HG03175 (cell line): Measurements from ENCODE around the gene YKT6.
"Not testable (repeated sequence)": the region's sequence is repeated elsewhere in the genome, so short reads cannot be mapped to it uniquely, and the experiment has no call there.

Experiments used
- ATAC-seq: cut with Tn5 transposase; IDR thresholded peaks from one replicate; pipeline ENCODE4 v1.9.1; 2021; ENCODE audit warnings: mild to moderate bottlenecking, moderate library complexity; ENCODE audit not compliant: unreplicated experiment

Gene YKT6

GRCh38 chr7:44172352-44172751 lies 28.4 kb upstream of the YKT6 start:
- ATAC-seq, result no peak

- no peak for ATAC-seq
Measured at GRCh38 chr7:44172803-44173424, 27.9 kb upstream of the YKT6 start.

GRCh38 chr7:44173911-44174693 lies 26.7 kb upstream of the YKT6 start:
- no peak for ATAC-seq

- not testable (repeated sequence) for ATAC-seq
Measured at GRCh38 chr7:44174694-44174948, 26.2 kb upstream of the YKT6 start.

- ATAC-seq, result no peak
Measured at GRCh38 chr7:44175730-44176129, 25.0 kb upstream of the YKT6 start.

GRCh38 chr7:44176486-44176885 lies 24.3 kb upstream of the YKT6 start:
- no peak for ATAC-seq

GRCh38 chr7:44177570-44178131 lies 23.1 kb upstream of the YKT6 start:
- no peak for ATAC-seq

GRCh38 chr7:44180631-44181030 lies 20.1 kb upstream of the YKT6 start:
- ATAC-seq, result no peak

GRCh38 chr7:44182827-44183226 lies 18.0 kb upstream of the YKT6 start:
- no peak for ATAC-seq

GRCh38 chr7:44183386-44183785 lies 17.4 kb upstream of the YKT6 start:
- no peak for ATAC-seq

- ATAC-seq, result no peak
Measured at GRCh38 chr7:44184206-44184872, 16.4 kb upstream of the YKT6 start.

GRCh38 chr7:44184873-44185446 lies 15.8 kb upstream of the YKT6 start:
- ATAC-seq, result no peak

GRCh38 chr7:44185729-44186128 lies 15.0 kb upstream of the YKT6 start:
- no peak for ATAC-seq

- no peak for ATAC-seq
Measured at GRCh38 chr7:44186736-44187135, 14.0 kb upstream of the YKT6 start.

GRCh38 chr7:44187636-44188416 lies 13.0 kb upstream of the YKT6 start:
- ATAC-seq, result no peak

- no peak for ATAC-seq
Measured at GRCh38 chr7:44188480-44189225, 12.1 kb upstream of the YKT6 start.

GRCh38 chr7:44189286-44189992 lies 11.3 kb upstream of the YKT6 start, which contains the start of gene GCK:
Gene GCK (minus strand): TSS chr7:44189439. CDS start chr7:44188953, 486 bp downstream.
- ATAC-seq, result no peak

GRCh38 chr7:44189993-44190872 lies 10.5 kb upstream of the YKT6 start:
- no peak for ATAC-seq
